GM13976 (cell line): ENCODE measurements around the gene ORC6.

Source experiments
- DNase-seq: peaks from one replicate; pipeline ENCODE4 v3.0.0; 2012; ENCODE audit warnings: low spot score
- in situ Hi-C: fragments of 300-500 bp; cut with MboI; formaldehyde crosslinking; loops from one replicate; pipeline ENCODE4 v1.12.0; 2022; ENCODE audit warnings: low sequenced_read_pairs, mixed read lengths, inconsistent platforms; ENCODE audit not compliant: unreplicated experiment
- TF ChIP-seq, protein P1 (sequence below): IDR thresholded peaks from 2 replicates; pipeline ENCODE4 v1.5.1; 2012; ENCODE audit warnings: borderline replicate concordance, mild to moderate bottlenecking; ENCODE audit not compliant: insufficient read depth; ENCODE audit errors: extremely low read depth, missing control alignments, control extremely low read depth

ORC6 gene

GRCh38 chr16:46737621-46738214, 48.3 kb downstream of the ORC6 start:
- TF ChIP-seq, protein P1, sequence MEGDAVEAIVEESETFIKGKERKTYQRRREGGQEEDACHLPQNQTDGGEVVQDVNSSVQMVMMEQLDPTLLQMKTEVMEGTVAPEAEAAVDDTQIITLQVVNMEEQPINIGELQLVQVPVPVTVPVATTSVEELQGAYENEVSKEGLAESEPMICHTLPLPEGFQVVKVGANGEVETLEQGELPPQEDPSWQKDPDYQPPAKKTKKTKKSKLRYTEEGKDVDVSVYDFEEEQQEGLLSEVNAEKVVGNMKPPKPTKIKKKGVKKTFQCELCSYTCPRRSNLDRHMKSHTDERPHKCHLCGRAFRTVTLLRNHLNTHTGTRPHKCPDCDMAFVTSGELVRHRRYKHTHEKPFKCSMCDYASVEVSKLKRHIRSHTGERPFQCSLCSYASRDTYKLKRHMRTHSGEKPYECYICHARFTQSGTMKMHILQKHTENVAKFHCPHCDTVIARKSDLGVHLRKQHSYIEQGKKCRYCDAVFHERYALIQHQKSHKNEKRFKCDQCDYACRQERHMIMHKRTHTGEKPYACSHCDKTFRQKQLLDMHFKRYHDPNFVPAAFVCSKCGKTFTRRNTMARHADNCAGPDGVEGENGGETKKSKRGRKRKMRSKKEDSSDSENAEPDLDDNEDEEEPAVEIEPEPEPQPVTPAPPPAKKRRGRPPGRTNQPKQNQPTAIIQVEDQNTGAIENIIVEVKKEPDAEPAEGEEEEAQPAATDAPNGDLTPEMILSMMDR, result no peak
- no peak for DNase-seq
- in situ Hi-C loops, result no loop called here

GRCh38 chr16:46739934-46740333, 50.5 kb downstream of the ORC6 start:
- in situ Hi-C loops, result no loop called here
- TF ChIP-seq, protein P1, result no peak
- DNase-seq, result no peak

DNA sequence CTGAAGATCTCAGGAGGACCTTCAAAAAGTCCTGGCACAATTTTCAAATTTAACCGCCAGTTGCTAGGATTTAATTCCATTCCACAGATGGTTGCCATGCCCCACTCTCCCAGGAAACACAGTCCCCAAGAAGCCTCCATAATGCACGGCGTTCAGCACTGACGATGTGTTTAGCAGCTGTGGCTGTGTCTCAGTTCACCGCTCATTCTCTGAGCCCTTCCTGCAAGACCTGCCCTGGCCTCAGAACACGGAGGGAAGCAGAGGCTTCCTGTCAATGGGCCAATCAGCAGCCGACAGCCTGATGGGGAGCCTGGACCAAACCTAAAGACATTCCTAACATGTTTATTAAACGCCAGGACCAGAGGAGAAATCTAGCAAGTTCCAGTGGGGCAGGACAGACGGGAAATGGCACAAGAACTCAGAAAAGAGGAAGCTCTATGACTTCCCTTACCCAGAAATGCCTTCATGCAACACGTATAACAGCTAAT, 53.8 kb downstream of the ORC6 start:
- peak; percentile 74 for DNase-seq
- TF ChIP-seq, protein P1, result no peak
- in situ Hi-C loops, result no loop called here

- TF ChIP-seq, protein P1, result no peak
- DNase-seq, result no peak
- in situ Hi-C loops, result no loop called here
These were observed 56.2 kb downstream of the ORC6 start for GRCh38 chr16:46745617-46746016.

DNA sequence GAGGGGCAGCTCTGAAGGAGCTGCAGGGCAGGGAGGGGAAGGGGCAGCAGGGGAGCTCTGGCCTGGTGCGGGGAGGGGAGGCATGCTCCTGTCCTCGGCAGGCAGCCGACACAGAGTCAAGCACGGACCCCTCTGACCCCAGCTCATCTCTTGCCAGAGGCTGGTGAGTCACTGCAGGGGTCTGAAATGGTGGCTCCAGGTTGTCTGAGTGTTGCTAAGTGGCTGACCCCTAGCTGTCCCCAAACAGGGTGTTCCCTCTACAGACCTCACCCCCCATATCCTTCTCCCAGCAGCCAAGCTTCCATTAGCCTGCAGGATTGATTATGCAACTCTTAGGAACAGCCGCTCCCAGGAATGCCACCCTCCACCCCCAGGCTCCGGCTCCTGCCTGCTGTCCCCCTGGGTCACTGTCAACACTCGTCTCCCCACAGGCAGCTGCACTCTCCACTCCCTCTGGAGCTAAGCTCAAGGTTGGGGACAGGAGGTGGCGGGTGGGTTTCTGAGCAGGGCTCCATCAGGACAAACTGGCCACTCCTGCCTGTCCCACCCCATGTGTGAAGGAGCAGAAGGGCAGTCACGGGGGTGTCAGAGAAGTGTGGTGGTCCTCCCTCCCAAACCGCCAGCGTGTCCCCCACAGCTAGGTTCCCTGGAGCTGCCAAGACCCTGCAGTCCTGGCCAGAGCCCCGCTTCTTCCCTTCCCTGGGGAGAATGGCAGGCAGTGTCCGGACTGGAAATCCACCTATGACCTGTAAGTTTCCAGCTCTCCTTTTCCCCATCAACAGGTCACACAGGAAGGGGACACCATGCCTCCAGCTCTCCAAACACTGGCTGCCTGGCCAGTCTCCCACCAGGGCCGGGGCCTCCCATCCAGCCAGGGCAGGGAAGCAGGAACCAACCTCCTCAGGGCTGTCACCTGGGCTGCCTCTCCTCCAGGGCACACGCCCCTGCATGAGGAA, 57.6 kb downstream of the ORC6 start:
- peak; percentile 16 for DNase-seq
- TF ChIP-seq, protein P1, result no peak

More for the DNA sequence above, 57.6 kb downstream of the ORC6 start:
- in situ Hi-C loops, result no loop called here
